Neutrophil (primary cell): ENCODE results near the gene RAB3GAP1.

Source experiments
- H3K27ac ChIP-seq: fragments of 200-600 bp; sonication (generic); 2 replicates; pipeline ENCODE4 v1.5.1; 2016; ENCODE audit warnings: mild to moderate bottlenecking, moderate library complexity
- H3K27me3 ChIP-seq: fragments of 200-600 bp; sonication (generic); 2 replicates; pipeline ENCODE4 v1.6.0; 2016; ENCODE audit warnings: mild to moderate bottlenecking
- H3K36me3 ChIP-seq: fragments of 200-600 bp; sonication (generic); 2 replicates; pipeline ENCODE4 v1.5.1; 2017
- H3K4me1 ChIP-seq, 2 experiments: fragments of 200-600 bp in 1 of 2; sonication (generic) in 1 of 2; 1 replicate in 1 of 2; 2 replicates in 1 of 2; pipeline versions ENCODE4 v1.5.1 to v1.6.1; 2013 to 2016; ENCODE audit warnings: low read depth in 1 of 2, low read length in 1 of 2, mild to moderate bottlenecking in 1 of 2, moderate library complexity in 1 of 2; ENCODE audit not compliant: control insufficient read depth in 1 of 2, insufficient read depth in 1 of 2
- H3K4me3 ChIP-seq, 2 experiments: fragments of 200-600 bp in 1 of 2; sonication (generic) in 1 of 2; 1 replicate in 1 of 2; 2 replicates in 1 of 2; pipeline ENCODE4 v1.5.1; 2013 to 2016; ENCODE audit warnings: low read depth in 1 of 2, low read length in 1 of 2, mild to moderate bottlenecking in 1 of 2, moderate library complexity in 1 of 2
- H3K9me3 ChIP-seq: fragments of 200-600 bp; sonication (generic); 2 replicates; pipeline ENCODE4 v1.5.1; 2016
- TF ChIP-seq, protein P1 (sequence below): fragments of 200-600 bp; sonication (generic); IDR thresholded peaks from 2 replicates; pipeline ENCODE4 v1.5.1; 2016; ENCODE audit warnings: antibody characterized with exemption

RAB3GAP1 gene

GRCh38 chr2:135150725-135151124 lies 98.6 kb downstream of the RAB3GAP1 start:
- Histone ChIP-seq H3K27ac (no peak overlapping the region), H3K36me3 (peaks cover 57% of the 10 kb centered on the region), H3K4me3 (no peak overlapping the region), H3K4me1 (no peaks in the 10 kb centered on the region), H3K9me3 (no peaks in the 10 kb centered on the region), H3K27me3 (no peaks in the 10 kb centered on the region)
- TF ChIP-seq, protein P1, sequence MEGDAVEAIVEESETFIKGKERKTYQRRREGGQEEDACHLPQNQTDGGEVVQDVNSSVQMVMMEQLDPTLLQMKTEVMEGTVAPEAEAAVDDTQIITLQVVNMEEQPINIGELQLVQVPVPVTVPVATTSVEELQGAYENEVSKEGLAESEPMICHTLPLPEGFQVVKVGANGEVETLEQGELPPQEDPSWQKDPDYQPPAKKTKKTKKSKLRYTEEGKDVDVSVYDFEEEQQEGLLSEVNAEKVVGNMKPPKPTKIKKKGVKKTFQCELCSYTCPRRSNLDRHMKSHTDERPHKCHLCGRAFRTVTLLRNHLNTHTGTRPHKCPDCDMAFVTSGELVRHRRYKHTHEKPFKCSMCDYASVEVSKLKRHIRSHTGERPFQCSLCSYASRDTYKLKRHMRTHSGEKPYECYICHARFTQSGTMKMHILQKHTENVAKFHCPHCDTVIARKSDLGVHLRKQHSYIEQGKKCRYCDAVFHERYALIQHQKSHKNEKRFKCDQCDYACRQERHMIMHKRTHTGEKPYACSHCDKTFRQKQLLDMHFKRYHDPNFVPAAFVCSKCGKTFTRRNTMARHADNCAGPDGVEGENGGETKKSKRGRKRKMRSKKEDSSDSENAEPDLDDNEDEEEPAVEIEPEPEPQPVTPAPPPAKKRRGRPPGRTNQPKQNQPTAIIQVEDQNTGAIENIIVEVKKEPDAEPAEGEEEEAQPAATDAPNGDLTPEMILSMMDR = no peak

DNA sequence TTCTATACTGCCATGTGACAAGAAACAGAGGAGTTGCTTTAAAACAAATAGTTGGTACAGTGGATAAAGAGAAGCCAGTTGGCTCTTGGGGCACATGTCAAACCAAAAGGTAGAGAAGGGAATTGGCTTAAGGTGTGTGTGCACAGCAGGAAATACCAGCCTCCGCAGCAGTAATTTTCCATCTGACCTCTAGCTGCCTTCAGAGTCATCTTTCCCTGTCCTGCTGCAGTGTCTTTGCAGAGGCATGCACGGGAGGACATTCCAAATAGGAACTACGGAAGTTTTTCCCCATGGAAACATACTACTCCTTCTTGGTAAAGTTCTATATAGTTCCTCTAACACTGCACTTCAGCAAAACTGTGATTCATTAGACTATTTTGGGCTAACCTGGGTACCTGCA lies 99.5 kb downstream of the RAB3GAP1 start:
- H3K36me3 ChIP-seq = peaks cover 56% of the 10 kb centered on the region
- no peak overlapping the region for H3K27ac ChIP-seq
- no peak overlapping the region for H3K4me3 ChIP-seq

DNA sequence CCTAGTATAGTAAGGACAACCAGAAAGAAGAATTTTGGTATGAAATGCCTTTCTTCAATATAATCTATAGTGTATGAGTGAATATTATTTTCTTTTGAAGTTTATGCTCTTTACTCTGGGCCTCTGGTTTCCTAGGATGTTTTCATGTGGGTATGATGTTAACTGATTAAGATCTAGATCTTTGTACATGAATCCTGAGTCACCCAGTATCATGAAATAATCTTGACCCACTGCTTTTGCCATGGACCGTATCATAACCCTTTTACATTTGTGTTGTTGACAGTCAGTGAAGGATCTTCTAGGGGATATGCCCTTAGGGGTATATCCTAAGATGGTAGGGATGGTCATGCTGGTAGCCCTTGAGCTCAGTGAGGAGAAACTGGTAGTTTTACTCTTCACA lies 100.3 kb downstream of the RAB3GAP1 start:
- H3K4me1 ChIP-seq = no peaks in the 10 kb centered on the region
- H3K9me3 ChIP-seq = no peaks in the 10 kb centered on the region
- H3K27ac ChIP-seq = no peak overlapping the region
- H3K36me3 ChIP-seq = peaks cover 57% of the 10 kb centered on the region
- TF ChIP-seq, protein P1 = no peak
- H3K4me3 ChIP-seq = no peak overlapping the region
- no peaks in the 10 kb centered on the region for H3K27me3 ChIP-seq

More for the DNA sequence above, 99.5 kb downstream of the RAB3GAP1 start:
- Histone ChIP-seq H3K9me3 (no peaks in the 10 kb centered on the region), H3K4me1 (no peaks in the 10 kb centered on the region), H3K27me3 (no peaks in the 10 kb centered on the region)
- TF ChIP-seq, protein P1 = no peak

DNA sequence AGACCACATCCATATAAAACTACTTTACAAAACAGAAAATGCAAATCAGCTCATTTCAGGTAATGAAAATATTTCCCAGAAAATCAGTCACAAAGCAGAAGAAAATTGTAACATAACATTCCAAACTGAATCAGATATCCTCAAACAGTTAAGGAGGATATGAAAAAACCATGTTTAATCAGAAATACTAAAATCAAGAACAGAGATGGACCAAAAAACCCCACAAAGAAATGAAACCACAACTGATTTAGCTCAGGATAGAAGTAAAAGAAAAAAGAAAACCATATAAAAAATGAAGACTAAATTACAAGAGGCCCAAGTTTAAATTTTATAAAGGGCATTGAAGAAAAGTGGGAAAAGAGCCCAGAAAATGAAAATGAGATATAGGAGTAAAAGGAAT lies 102.9 kb downstream of the RAB3GAP1 start:
- no peaks in the 10 kb centered on the region for H3K27me3 ChIP-seq
- no peaks in the 10 kb centered on the region for H3K9me3 ChIP-seq
- peaks cover 70% of the 10 kb centered on the region for H3K36me3 ChIP-seq
- no peaks in the 10 kb centered on the region for H3K4me1 ChIP-seq
- no peak overlapping the region for H3K27ac ChIP-seq
- TF ChIP-seq, protein P1 = no peak
- no peak overlapping the region for H3K4me3 ChIP-seq

- Histone ChIP-seq H3K4me3 (no peak overlapping the region), H3K4me1 (no peaks in the 10 kb centered on the region), H3K36me3 (peaks cover 54% of the 10 kb centered on the region), H3K27me3 (no peaks in the 10 kb centered on the region), H3K9me3 (no peaks in the 10 kb centered on the region), H3K27ac (no peak overlapping the region)
- TF ChIP-seq, protein P1 = no peak
These were observed 105.8 kb downstream of the RAB3GAP1 start for GRCh38 chr2:135157856-135158255.

DNA sequence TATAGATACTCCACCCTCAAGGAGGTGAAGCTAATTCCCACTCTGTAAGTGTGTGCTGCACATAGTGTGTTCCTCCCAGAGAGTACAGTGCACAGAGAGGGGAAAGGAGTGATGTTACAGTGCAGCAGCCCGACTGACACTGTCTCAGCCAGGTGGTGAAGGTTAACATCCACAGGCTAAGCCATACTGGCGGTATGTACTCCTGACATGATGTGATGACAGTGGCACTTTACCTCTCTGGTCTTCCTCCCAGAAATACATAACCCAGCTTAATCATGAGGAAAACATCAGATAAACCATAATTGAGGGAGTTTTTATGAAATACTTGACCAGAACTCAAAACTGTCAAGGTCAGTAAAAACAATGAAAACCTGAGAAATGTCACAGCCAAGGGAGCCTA lies 107.1 kb downstream of the RAB3GAP1 start:
- no peaks in the 10 kb centered on the region for H3K9me3 ChIP-seq
- H3K36me3 ChIP-seq = peaks cover 53% of the 10 kb centered on the region

More for the DNA sequence above, 107.1 kb downstream of the RAB3GAP1 start:
- TF ChIP-seq, protein P1 = no peak
- H3K4me1 ChIP-seq = no peaks in the 10 kb centered on the region
- no peak overlapping the region for H3K4me3 ChIP-seq
- H3K27ac ChIP-seq = no peak overlapping the region
- H3K27me3 ChIP-seq = no peaks in the 10 kb centered on the region
